ENCODE measurements around the gene FGF19.

The FGF19 gene

DNA sequence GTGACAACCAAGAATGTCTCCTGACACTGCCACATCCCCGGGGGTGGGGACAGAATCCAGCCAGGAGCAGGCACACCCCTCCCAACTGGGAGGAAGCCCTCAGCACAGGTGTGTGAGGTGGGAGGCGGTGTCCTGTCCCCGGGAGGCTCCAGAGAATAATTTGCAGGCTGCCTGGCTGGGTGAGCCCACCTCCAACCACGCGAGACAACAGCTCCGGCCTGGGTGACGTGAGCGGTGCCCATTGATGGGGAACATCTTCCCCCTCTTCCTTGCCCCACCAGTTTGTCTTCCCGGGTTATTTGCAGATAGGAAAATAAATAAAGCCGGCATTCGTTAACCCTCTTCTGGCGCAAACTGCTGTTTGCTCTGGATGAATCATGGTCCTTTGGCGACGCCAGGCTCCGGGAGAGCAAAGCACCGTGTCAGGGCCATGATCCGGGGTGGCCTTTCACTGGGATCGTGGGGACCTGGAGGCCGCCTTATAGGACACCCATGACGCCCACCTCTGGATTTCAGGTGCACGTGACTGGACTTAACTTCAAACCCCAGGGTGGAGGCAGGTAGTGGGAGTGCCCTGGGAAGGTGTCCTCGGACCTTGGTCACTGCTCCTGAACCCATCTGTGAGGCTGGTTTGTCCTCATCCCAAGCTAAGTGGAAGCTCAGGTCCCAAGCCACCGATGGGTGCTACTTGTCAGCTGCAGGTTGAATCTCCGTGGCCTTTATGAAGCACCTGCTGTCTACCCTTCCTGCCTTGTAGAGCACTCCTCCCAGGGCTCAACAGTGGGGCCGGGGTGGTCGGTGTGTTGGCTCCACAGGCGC, 49.0 kb downstream of the FGF19 start:
- DNase-seq (ENCODE audit: low read depth) = no peak

DNA sequence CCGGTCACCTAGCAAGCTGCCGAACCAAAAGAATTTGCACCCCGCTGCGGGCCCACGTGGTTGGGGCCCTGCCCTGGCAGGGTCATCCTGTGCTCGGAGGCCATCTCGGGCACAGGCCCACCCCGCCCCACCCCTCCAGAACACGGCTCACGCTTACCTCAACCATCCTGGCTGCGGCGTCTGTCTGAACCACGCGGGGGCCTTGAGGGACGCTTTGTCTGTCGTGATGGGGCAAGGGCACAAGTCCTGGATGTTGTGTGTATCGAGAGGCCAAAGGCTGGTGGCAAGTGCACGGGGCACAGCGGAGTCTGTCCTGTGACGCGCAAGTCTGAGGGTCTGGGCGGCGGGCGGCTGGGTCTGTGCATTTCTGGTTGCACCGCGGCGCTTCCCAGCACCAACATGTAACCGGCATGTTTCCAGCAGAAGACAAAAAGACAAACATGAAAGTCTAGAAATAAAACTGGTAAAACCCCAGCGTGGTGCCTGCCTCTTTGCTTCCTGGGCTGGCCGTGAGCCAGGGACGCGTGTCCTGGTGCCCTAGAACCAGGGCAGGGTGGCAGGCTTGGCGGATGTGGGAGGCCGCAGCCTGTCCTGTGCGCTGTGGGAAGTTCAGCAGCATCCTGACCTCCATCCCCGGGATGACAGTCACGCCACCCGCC, 49.7 kb downstream of the FGF19 start:
- DNase-seq (ENCODE audit: low read depth) = no peak

DNA sequence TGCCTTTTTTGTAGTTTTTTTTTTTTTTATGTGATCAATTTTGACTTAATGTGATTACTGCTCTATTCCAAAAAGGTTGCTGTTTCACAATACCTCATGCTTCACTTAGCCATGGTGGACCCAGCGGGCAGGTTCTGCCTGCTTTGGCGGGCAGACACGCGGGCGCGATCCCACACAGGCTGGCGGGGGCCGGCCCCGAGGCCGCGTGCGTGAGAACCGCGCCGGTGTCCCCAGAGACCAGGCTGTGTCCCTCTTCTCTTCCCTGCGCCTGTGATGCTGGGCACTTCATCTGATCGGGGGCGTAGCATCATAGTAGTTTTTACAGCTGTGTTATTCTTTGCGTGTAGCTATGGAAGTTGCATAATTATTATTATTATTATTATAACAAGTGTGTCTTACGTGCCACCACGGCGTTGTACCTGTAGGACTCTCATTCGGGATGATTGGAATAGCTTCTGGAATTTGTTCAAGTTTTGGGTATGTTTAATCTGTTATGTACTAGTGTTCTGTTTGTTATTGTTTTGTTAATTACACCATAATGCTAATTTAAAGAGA, 50.3 kb downstream of the FGF19 start:
- DNase-seq (ENCODE audit: low read depth) = no peak

DNA sequence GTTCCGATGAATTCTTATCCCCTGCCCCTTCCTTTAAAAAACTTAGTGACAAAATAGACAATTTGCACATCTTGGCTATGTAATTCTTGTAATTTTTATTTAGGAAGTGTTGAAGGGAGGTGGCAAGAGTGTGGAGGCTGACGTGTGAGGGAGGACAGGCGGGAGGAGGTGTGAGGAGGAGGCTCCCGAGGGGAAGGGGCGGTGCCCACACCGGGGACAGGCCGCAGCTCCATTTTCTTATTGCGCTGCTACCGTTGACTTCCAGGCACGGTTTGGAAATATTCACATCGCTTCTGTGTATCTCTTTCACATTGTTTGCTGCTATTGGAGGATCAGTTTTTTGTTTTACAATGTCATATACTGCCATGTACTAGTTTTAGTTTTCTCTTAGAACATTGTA, 50.8 kb downstream of the FGF19 start:
- no peak for DNase-seq (ENCODE audit: low read depth)

DNA sequence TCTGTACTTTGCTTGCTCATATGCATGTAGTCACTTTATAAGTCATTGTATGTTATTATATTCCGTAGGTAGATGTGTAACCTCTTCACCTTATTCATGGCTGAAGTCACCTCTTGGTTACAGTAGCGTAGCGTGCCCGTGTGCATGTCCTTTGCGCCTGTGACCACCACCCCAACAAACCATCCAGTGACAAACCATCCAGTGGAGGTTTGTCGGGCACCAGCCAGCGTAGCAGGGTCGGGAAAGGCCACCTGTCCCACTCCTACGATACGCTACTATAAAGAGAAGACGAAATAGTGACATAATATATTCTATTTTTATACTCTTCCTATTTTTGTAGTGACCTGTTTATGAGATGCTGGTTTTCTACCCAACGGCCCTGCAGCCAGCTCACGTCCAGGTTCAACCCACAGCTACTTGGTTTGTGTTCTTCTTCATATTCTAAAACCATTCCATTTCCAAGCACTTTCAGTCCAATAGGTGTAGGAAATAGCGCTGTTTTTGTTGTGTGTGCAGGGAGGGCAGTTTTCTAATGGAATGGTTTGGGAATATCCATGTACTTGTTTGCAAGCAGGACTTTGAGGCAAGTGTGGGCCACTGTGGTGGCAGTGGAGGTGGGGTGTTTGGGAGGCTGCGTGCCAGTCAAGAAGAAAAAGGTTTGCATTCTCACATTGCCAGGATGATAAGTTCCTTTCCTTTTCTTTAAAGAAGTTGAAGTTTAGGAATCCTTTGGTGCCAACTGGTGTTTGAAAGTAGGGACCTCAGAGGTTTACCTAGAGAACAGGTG, 51.8 kb downstream of the FGF19 start:
- DNase-seq (ENCODE audit: low read depth) = no peak

DNA sequence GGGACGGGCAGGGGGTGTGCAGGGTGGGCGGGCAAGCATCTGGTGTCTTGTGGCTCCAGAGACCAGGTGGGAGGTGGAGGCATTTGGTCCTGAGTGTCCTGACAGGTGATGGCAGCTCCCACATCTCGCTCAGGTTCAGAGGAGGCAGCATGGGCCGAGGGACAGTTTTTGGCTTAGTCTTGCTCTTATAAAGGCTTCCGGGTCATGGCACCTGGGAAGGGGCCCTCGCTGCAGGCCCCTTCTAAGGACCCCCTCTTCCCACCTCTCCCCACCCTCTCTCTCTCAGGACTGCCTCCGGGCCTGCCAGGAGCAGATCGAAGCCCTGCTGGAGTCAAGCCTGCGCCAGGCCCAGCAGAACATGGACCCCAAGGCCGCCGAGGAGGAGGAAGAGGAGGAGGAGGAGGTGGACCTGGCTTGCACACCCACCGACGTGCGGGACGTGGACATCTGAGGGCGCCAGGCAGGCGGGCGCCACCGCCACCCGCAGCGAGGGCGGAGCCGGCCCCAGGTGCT, 52.9 kb downstream of the FGF19 start:
- no peak for DNase-seq (ENCODE audit: low read depth)

DNA sequence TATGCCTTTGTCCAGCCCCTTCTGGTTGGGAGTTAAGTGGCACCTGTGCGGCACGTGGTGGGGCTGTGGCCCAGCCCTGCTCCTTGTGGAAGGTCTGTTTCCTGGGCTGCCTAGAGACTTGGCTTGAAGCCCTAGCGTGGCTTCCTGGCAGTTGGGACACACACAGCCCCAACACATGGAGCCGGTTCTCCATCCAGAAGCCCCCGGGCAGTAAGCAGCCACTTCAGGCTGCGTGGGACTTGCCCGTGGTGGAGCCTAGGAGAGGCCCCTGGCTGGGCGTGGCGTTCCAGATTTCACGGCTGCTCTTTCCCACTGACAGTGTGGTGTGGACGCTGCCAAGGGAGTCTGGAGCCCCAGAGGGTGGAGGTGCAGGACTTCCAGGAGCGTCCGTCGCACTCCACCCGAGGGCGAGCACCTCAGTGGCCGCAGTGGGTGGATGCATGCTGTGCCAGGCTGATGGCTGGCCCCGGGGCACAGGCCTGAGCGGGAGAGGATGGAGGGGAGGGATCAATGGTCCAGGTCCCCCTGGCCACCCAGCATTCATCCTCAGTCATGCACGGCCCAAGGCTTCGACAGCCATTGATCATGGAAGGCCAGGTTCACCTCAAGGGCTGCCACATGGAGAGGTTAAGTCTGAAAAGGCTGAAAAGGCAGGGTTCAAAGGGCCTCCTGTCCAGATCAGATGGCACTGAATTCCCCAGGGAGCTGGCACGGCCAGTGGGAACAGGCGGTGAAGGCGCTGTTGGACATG, 53.6 kb downstream of the FGF19 start:
- no peak for DNase-seq (ENCODE audit: low read depth)

DNA sequence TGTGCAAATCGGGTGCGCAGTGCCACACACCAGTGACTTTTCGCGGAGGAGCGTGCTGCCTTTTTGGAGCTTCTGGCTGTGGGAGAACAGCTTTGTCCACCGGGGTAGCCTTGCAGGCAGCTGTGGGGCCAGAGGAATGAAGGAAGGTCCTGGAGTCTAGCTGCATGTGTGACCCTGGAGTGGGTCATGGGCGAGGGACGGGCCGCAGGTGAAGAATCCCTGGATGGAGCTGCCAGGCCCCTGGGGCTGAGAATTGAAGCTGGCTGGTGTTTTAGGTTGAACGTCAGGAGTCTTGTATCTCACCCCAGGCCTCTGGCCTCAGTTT, 54.3 kb downstream of the FGF19 start:
- no peak for DNase-seq (ENCODE audit: low read depth)

DNA sequence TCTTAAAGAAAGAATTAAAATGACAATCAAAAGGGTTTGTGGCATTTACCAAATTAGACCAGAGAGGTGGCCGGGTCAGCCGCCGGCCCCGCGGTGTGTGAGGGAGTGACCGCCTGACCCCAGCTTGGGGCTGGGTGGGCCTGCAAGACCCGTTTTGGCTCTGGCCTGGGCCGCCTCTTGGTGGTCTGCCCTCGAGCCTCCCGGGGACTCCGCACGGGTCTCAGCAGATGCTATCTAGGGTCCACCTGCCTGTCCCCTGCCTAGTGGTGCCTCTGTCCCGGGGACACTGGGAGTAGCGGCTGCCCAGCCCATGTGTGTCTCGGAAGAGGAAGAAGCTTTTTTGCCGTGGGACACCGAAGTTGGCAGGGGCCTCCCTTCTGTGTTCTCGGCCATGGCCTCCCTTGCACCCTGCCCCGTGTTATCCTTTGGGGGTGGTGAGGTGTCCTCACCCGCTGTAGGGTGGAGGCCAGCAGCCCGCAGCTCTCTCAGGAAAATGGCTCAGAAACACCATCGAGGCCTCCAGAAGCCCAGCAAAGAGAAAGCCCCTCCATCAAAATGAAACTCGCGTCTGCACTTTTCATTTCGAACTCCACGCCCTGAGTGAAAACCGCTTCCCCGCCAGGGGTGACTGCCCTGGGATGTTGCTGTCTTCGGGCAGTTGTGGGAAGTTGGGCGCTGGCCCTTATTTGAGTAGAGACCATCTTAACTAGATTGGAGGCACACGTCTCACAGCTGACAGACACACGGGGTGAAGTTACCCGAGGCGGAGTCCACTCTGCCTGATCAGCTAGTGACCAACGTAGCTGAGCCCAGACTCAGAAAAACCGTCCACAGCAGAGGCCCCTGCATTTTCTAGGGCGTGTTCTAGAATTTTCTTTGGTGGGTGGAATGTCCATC, 54.9 kb downstream of the FGF19 start:
- no peak for DNase-seq (ENCODE audit: low read depth)
